Omental fat pad (tissue), 4 donors: ENCODE measurements around the gene EMID1. TPM values are rescaled to one million over a fixed set of nuclear protein-coding genes. Genes with fewer than 3 reads are reported as not detected.

Experiments
- ATAC-seq: fragments of 150-250 bp; one replicate; pipeline ENCODE4 v1.9.1; 2016; ENCODE audit warnings: mild to moderate bottlenecking, moderate library complexity; ENCODE audit not compliant: low FRiP score
- DNase-seq: peaks from one replicate; pipeline ENCODE4 v3.0.0-alpha.2; 2019; ENCODE audit warnings: low spot score
- CTCF ChIP-seq, 3 donors: fragments of 450-650 bp; IDR thresholded peaks; one replicate each; pipeline ENCODE4 v1.5.1; 2016 to 2017; ENCODE audit warnings: antibody characterized with exemption in 3 of 3, mild to moderate bottlenecking in 3 of 3, moderate library complexity in 2 of 3
- total RNA-seq, 4 donors: library from RNA; depleted of rRNA; stranded (reverse); fragments of >200 nt; gene quantifications; one replicate each; pipeline ENCODE4 v1.1.0, GENCODE V29; 2016

The EMID1 gene
- total RNA-seq, 4 donors from 2014 or later = 1.5 to 2.5 (median 1.7) TPM

- TF ChIP-seq CTCF (IDR thresholded peaks at IDR 0.05) = no peak
- DNase-seq = no peak
Observed at GRCh38 chr22:29299136-29299900, 93.6 kb downstream of the EMID1 start.

DNA sequence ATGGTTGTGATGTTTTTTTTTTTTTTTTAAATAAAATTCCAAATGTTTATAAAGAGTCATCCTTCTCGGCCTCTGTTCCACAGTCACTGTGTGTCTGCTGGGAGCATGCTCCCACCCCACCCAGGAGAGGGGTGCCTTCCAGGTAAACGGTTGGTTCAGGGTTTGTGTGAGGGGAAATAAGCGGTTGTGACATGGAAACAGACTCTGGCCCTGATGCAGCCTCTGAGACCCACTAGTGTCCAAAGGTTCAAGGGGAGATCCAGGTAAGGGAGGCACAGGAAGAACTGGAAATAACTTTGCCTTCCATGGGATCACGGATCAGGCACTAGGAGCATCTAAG lies 94.7 kb downstream of the EMID1 start:
- DNase-seq = no peak
- TF ChIP-seq CTCF (IDR thresholded peaks at IDR 0.05) = no peak
- no peak for ATAC-seq

More at GRCh38 chr22:29299136-29299900, 93.6 kb downstream of the EMID1 start:
- no peak for ATAC-seq

DNA sequence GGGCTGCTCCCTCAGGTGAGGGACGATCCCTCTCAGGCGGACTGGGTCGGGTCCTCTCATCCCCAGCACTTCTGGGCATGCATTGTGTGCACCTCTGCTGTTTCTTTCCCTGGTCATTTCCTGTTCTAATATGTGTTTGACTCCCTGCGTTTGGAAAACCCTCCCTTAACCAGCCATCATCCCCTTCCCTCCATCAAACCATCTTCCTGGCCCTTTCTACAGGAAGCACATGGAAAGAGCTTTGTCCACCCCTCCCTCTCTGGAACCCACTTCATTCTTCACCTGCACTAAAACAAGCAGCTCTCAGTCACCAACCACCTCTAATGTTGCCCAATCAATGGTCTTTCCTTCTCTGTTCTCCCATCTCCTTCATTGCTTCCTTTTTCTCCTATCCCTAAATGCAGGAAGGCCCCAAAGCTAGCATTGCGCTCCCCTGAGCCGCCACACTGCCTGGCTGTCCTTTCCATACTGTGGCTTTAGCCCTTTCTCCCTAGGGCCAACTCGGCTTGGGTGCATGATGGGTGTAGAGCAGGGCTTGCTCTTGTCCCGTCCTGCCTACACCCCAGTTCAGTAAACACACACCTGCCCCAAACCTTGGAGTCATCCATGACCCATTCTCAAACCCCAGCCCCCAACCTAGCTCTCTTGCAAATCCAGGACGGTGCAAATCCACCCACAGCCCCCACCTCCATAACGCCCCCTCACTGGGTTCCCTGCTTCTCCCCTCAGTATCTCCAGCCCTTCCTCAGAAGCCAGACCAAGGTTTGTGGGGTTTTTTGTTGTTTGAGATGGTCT lies 95.3 kb downstream of the EMID1 start:
- no peak for DNase-seq
- no peak for TF ChIP-seq CTCF (IDR thresholded peaks at IDR 0.05)
- no peak for ATAC-seq

DNA sequence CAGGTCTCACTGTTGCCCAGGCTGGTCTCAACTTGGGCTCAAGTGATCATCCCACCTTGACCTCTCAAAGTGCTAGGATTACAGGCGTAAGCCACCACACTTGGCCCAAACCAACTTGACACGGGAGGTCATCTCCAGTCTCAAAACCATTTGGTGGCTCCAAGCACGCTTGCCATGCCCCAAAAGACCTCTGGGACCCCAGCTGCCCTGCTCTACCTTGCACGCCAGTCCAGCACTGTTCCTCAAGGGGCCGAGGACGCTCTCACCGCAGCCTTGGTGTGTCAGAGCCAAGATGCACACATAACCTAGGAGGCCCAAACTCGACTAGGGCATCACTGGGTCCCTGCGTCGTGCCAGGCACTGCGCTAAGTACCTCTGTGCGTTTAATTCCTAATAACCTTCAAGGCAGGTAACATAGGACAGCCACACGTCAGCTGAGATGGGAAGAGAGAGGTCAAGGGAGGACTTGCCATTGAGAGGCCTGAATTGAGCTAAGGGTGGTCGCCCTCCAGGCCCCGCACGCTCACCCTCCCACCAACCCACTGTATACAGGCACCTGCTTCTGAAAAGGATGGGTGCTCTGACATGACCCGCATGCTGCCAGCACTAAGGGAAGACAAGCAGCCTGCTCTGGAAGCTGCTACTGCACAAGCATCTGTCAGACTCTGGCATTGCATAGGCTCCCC lies 96.2 kb downstream of the EMID1 start:
- ATAC-seq (no peak), DNase-seq (no peak)
- TF ChIP-seq CTCF (IDR thresholded peaks at IDR 0.05) = no peak

DNA sequence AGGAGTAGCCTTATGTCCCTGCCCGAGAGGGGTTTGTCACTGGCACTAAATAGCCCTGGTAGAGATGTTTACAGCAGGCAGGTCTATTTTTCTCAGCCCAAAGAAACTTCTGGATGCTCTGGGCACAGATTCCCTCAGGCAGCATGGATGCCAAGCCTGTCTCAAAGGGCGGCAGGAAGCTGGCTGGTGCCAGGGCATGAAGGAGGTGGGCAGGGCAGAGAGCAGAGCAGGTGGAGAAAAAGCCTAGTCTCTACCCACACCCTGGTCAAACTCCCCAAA lies 96.6 kb downstream of the EMID1 start:
- TF ChIP-seq CTCF (IDR thresholded peaks at IDR 0.05) = no peak
- ATAC-seq (no peak), DNase-seq (no peak)

- no peak for TF ChIP-seq CTCF (IDR thresholded peaks at IDR 0.05)
- no peak for DNase-seq
- no peak for ATAC-seq
Observed at GRCh38 chr22:29302681-29303465, 97.2 kb downstream of the EMID1 start.
